GM19372 (cell line): Measurements from ENCODE around the gene MT1HL1.
"Not testable (repeated sequence)": the region's sequence is repeated elsewhere in the genome, so short reads cannot be mapped to it uniquely, and the experiment has no call there.

ENCODE experiments used
- ATAC-seq: cut with Tn5 transposase; IDR thresholded peaks from one replicate; pipeline ENCODE4 v1.9.1; 2021; ENCODE audit warnings: mild to moderate bottlenecking, low read depth, moderate library complexity; ENCODE audit not compliant: unreplicated experiment

The MT1HL1 gene

GRCh38 chr1:237018896-237019295 is 14.7 kb upstream of the MT1HL1 start:
- no peak for ATAC-seq

- no peak for ATAC-seq
Measured at GRCh38 chr1:237016626-237017025, 12.4 kb upstream of the MT1HL1 start.

- ATAC-seq = no peak
Measured at GRCh38 chr1:237013608-237014007, 9.4 kb upstream of the MT1HL1 start.

- ATAC-seq = no peak
Measured at GRCh38 chr1:237012788-237013383, 8.6 kb upstream of the MT1HL1 start.

- no peak for ATAC-seq
Measured at GRCh38 chr1:237012361-237012760, 8.1 kb upstream of the MT1HL1 start.

GRCh38 chr1:237011432-237011831 is 7.2 kb upstream of the MT1HL1 start:
- ATAC-seq = no peak

- ATAC-seq = no peak
Measured at GRCh38 chr1:237009611-237010010, 5.4 kb upstream of the MT1HL1 start.

GRCh38 chr1:237007147-237007881 is 3.1 kb upstream of the MT1HL1 start:
- ATAC-seq = no peak

GRCh38 chr1:237005674-237006073 is 1.4 kb upstream of the MT1HL1 start:
- no peak for ATAC-seq

GRCh38 chr1:237003516-237003915 is 725 bp downstream of the MT1HL1 start:
- ATAC-seq = no peak

GRCh38 chr1:237000191-237000590 is 4.0 kb downstream of the MT1HL1 start:
- ATAC-seq = no peak

- ATAC-seq = no peak
Measured at GRCh38 chr1:236998546-236998945, 5.7 kb downstream of the MT1HL1 start.

- no peak for ATAC-seq
Measured at GRCh38 chr1:236997882-236998281, 6.4 kb downstream of the MT1HL1 start.

GRCh38 chr1:236997361-236997760 is 6.9 kb downstream of the MT1HL1 start:
- no peak for ATAC-seq

GRCh38 chr1:236994450-236994849 is 9.8 kb downstream of the MT1HL1 start:
- ATAC-seq = no peak

- ATAC-seq = no peak
Measured at GRCh38 chr1:236992449-236992848, 11.8 kb downstream of the MT1HL1 start.

- ATAC-seq = no peak
Measured at GRCh38 chr1:236990052-236990445, 14.2 kb downstream of the MT1HL1 start.

GRCh38 chr1:236989290-236990051 is 14.8 kb downstream of the MT1HL1 start:
- ATAC-seq = no peak

GRCh38 chr1:236983818-236984217 is 20.4 kb downstream of the MT1HL1 start:
- ATAC-seq = no peak

- ATAC-seq = no peak
Measured at GRCh38 chr1:236982380-236982779, 21.9 kb downstream of the MT1HL1 start.

- ATAC-seq = not testable (repeated sequence)
Measured at GRCh38 chr1:236981431-236981830, 22.8 kb downstream of the MT1HL1 start.

- ATAC-seq = no peak
Measured at GRCh38 chr1:236980673-236981072, 23.6 kb downstream of the MT1HL1 start.
